Motor neuron (in vitro differentiated cells): ENCODE results near the gene KIRREL1. TPM values are rescaled to one million over a fixed set of nuclear protein-coding genes. Genes with fewer than 3 reads are reported as not detected.

Source experiments
- total RNA-seq, 8 experiments: library from RNA; unstranded; fragments of 300-600 nt; gene quantifications; 2 replicates each; pipeline versions ENCODE4 v1.2.3 to v1.2.4, GENCODE V29; 2022

KIRREL1 gene
- total RNA-seq, 8 experiments from 2014 or later, result 22.9 to 52.3 (median 35.4) TPM

Other genes starting within 250 kb of the KIRREL1 start
- under 1 TPM in 4 of 8 experiments, not detected in 4; 0.04 to 0.81 (median 0.15) TPM for gene FCRL2, start 216.5 kb upstream of the KIRREL1 start, total RNA-seq
- under 1 TPM in 2 of 8 experiments, not detected in 6; 0.14 to 0.17 TPM for gene FCRL1, start 173.5 kb upstream of the KIRREL1 start, total RNA-seq
- gene CD5L, start 151.8 kb upstream of the KIRREL1 start, total RNA-seq, result under 1 TPM in 2 of 8 experiments, not detected in 6; 0.08 to 0.28 TPM
- 1 to 10 TPM in 1 of 8 experiments, under 1 TPM in 5, not detected in 2; 0.16 to 1.4 (median 0.20) TPM for gene CD1D, start 187.2 kb downstream of the KIRREL1 start, total RNA-seq